ENCODE measurements around the gene KBTBD12.

The KBTBD12 gene

DNA sequence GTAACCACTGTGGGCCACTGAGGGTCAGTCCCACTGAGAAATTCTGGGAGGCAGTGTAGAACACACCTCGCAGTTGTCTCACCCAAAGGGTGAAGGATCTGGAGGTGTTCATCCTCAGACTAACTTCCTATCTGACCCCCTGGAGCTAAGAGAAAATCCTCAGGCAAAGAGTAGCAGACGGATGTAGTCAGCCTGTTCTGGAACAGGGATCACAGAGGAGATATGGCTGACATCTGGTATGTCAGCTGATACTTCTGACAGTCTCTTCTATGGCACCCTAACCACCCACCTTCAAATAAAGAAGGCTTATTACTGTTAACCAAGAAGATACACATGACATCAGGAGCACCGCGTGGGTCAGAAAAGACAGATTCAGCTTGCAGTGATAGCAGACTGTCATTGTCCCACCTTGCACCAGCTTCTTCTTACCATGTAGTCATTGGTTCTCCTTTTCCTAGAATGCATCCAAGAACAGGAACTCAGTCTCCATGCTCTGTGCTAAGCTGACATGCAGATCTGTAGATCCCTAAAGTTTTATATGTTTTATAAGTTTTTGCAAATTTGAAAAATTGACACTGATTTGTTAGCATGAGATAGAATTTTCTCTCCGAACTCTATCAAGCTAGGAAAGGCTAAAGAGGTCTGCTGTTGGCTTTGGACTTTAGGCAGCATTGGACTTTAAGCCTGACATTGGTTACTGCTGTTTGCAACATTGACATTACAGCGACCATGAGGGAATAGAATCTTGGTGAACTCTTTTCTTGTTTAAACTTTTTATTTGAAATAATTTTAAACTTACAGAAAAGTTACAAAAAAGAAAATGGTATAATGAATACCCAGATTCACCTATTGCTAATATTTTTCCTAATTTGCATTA lies 60.4 kb downstream of the KBTBD12 start:
- TF ChIP-seq, protein P1, sequence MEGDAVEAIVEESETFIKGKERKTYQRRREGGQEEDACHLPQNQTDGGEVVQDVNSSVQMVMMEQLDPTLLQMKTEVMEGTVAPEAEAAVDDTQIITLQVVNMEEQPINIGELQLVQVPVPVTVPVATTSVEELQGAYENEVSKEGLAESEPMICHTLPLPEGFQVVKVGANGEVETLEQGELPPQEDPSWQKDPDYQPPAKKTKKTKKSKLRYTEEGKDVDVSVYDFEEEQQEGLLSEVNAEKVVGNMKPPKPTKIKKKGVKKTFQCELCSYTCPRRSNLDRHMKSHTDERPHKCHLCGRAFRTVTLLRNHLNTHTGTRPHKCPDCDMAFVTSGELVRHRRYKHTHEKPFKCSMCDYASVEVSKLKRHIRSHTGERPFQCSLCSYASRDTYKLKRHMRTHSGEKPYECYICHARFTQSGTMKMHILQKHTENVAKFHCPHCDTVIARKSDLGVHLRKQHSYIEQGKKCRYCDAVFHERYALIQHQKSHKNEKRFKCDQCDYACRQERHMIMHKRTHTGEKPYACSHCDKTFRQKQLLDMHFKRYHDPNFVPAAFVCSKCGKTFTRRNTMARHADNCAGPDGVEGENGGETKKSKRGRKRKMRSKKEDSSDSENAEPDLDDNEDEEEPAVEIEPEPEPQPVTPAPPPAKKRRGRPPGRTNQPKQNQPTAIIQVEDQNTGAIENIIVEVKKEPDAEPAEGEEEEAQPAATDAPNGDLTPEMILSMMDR (IDR thresholded peaks at IDR 0.05; ENCODE audit: low read depth, low read length, missing control alignments): no peak
- in situ Hi-C loops (cut with HindIII; ENCODE audit: low sequenced_read_pairs): no loop called here
- H3K4me3 ChIP-seq (ENCODE audit: low read depth, low read length): no peak overlapping the region
- no peak for DNase-seq (ENCODE audit: low read depth)

DNA sequence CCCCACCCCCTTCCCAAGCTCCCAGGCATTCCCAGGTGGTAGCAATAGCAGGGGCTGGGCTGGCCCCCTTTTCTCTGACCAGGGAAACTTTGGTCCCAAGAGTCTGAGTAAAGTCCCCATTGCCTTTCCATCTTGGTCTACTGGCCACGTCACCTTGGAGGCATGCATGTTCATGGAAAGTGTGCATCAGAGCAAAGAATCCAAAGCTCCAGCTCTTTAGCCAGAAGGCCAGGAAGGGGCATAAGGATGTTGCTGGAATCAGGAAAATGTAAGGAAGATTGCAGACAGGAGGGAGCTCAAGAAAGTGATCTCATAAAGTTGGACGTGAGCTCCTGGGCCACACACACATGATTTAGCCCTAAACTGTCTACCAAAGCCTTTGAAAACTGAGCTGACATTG lies 63.6 kb downstream of the KBTBD12 start:
- H3K4me3 ChIP-seq (ENCODE audit: low read depth, low read length): no peak overlapping the region
- in situ Hi-C loops (cut with HindIII; ENCODE audit: low sequenced_read_pairs): no loop called here
- TF ChIP-seq, protein P1 (IDR thresholded peaks at IDR 0.05; ENCODE audit: low read depth, low read length, missing control alignments): no peak
- DNase-seq (ENCODE audit: low read depth): no peak

DNA sequence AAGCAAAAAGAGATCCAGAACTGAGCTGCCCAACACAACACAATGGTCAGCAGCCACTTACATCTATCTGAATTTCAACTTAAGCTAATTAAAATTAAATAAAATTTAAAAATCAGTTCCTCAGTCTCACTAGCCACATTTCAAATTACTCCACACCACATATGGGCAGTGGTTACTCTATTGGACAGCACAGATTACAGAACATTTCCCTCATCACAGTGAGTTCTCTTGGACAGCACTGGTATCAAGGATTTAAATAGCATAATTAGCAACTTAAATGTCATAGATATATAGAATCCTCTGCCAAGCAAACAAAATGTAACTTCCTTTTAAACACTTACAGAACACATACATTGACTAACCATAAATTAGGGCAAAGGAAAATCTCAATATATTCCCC lies 64.4 kb downstream of the KBTBD12 start:
- no peak for DNase-seq (ENCODE audit: low read depth)
- in situ Hi-C loops (cut with HindIII; ENCODE audit: low sequenced_read_pairs): no loop called here
- H3K4me3 ChIP-seq (ENCODE audit: low read depth, low read length): no peak overlapping the region
- TF ChIP-seq, protein P1 (IDR thresholded peaks at IDR 0.05; ENCODE audit: low read depth, low read length, missing control alignments): no peak

DNA sequence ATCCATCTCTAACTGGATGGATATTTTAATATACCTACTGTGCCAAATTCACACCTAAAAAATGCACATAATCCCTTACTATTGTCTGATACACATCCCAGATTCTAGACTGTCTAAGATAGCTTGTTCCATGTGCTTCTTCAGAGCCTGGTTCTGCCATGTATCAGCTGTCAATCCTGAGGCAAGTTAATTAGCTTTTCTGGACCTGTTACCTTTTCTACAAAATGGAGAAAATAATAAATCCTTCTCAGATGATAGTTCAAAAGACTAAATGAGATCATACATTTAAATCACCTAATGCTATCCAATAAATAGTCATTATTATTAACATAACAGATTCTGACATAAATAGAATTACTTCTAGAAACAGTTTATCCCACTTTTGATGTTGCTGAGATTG lies 66.1 kb downstream of the KBTBD12 start:
- H3K4me3 ChIP-seq (ENCODE audit: low read depth, low read length): no peak overlapping the region
- TF ChIP-seq, protein P1 (IDR thresholded peaks at IDR 0.05; ENCODE audit: low read depth, low read length, missing control alignments): no peak
- in situ Hi-C loops (cut with HindIII; ENCODE audit: low sequenced_read_pairs): no loop called here
- no peak for DNase-seq (ENCODE audit: low read depth)

DNA sequence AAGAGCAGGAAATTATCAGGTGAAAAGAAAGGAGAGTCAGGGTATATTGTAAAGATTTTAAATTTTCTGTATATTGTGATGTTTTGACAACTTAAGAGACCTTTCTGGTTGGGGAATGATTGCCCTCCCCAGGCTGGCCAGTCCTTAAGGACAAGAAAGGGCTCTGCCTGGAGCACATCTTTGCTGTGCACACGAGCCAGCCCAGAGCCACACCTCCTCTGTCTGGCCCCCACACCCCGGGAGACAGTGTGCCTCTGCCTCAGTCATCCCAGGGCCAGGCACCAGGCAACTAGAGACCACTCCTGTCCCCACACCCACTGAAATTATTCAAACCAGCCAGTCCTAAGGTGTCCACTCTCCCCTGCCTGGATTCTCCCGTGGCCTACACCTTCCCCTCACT lies 67.1 kb downstream of the KBTBD12 start:
- no peak for DNase-seq (ENCODE audit: low read depth)
- TF ChIP-seq, protein P1 (IDR thresholded peaks at IDR 0.05; ENCODE audit: low read depth, low read length, missing control alignments): no peak
- in situ Hi-C loops (cut with HindIII; ENCODE audit: low sequenced_read_pairs): no loop called here
- H3K4me3 ChIP-seq (ENCODE audit: low read depth, low read length): no peak overlapping the region

DNA sequence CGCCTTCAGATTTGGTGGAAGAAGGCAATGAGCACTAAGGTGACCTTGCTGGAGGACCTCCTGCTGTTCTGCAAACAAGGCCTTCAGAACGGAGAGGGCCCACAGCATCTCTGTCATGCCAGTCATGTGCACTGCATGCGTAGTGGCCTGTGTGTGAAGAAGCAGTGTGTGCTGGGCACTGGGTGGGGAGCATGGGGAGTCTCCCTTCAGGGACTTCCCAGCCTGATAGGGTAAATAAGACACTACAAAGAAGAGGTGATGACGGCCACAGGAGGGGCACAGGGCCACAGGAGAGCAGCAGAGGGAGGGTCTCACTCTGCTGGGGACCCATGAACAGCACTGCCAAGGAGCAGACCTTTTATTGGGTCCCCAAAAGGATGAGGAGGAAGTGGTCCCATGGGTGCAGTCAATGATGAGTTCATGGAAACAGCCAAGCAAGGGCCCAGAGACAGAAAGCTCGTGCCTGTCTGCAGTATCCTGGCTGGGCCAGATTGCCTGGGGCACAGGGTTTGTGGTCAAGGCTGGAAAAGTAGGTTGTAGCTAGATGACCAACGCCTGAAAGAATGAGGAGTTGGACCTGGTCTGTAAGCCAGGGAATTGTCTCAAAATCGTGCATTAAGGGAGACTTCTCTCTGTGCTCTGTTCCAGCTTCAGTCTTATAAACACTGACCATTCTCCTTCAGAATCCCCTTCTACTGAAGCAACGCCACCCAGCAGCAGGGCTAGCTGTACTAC lies 69.4 kb downstream of the KBTBD12 start:
- in situ Hi-C loops (cut with HindIII; ENCODE audit: low sequenced_read_pairs): no loop called here
- TF ChIP-seq, protein P1 (IDR thresholded peaks at IDR 0.05; ENCODE audit: low read depth, low read length, missing control alignments): no peak
- no peak for DNase-seq (ENCODE audit: low read depth)
- H3K4me3 ChIP-seq (ENCODE audit: low read depth, low read length): no peak overlapping the region

Measured in astrocyte of the cerebellum (primary cell).